ENCODE measurements around the gene SLC44A3.

- TF ChIP-seq ZNF282 (IDR thresholded peaks at IDR 0.05; ENCODE audit: partially characterized antibody): no peak
- no peak for TF ChIP-seq POLR2A (IDR thresholded peaks at IDR 0.05; ENCODE audit: insufficient read depth in 1 of 2, low read depth in 2 of 2, low read length in 2 of 2)
- TF ChIP-seq ZNF124 (CRISPR knock-in tag; IDR thresholded peaks at IDR 0.05): no peak
- no peak for TF ChIP-seq ZNF557 (CRISPR knock-in tag; IDR thresholded peaks at IDR 0.05)
- TF ChIP-seq TBP (CRISPR knock-in tag; IDR thresholded peaks at IDR 0.05): no peak
- TF ChIP-seq ZIK1 (CRISPR knock-in tag; IDR thresholded peaks at IDR 0.05; ENCODE audit: borderline replicate concordance, low read depth): no peak
- no peak for TF ChIP-seq EP300 (IDR thresholded peaks at IDR 0.05; ENCODE audit: low read depth in 2 of 2, low read length in 2 of 2)
- no peak for TF ChIP-seq EP300 (CRISPR knock-in tag; IDR thresholded peaks at IDR 0.05; ENCODE audit: borderline replicate concordance)
- no peak for TF ChIP-seq ARID2 (CRISPR knock-in tag; IDR thresholded peaks at IDR 0.05; ENCODE audit: borderline replicate concordance)
- no peak for TF ChIP-seq ZNF775 (CRISPR knock-in tag; IDR thresholded peaks at IDR 0.05; ENCODE audit: borderline replicate concordance)
- TF ChIP-seq NFRKB (IDR thresholded peaks at IDR 0.05): no peak
- TF ChIP-seq CTCF (CRISPR knock-in tag; IDR thresholded peaks at IDR 0.05): no peak
Observed at GRCh38 chr1:94796266-94796665, 23.9 kb upstream of the SLC44A3 start.

Data from HepG2 (cell line).